Glomerular visceral epithelial cell (primary cell): ENCODE results near the gene MRPL38.
"Not testable (repeated sequence)": the region's sequence is repeated elsewhere in the genome, so short reads cannot be mapped to it uniquely, and the experiment has no call there.

ENCODE experiments used
- DNase-seq: peaks from one replicate; pipeline ENCODE4 v3.0.0-alpha.2; 2016; ENCODE audit errors: extremely low spot score

Gene MRPL38

DNA sequence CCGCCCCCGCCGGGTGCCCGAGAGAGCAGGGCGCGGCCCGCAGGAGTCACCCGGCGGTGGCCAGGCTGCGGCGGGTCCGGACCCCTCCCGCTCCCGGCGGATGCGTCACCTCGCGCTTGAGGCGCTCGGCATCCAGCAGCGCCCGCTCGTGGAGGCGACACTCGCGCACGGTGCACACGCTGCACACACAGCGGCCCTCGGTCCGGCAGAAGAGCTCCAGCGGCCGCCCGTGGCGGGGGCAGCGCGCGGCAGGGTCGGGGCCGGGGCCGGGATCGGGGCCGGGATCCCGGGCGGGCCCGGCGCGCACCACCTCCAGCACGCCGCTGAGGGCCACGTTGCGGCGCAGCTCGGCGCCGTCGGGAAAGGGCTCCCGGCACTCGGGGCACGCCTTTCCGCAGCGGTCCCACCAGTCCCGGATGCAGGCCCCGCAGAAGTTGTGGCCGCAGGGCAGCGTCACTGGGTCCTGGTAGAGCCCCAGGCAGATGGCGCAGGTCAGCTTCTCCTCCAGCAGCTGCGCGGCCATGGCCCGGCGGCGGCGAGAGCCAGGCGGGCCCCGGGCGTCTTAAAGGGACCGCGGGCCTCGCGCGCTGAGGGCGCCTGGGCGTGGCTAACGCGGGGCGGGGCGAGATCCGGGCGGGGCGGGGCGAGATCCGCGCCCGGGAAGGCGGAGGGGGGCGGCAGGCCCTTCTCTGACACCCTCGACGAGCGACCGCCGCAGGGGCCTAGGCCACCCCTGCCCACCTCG is 8.1 kb downstream of the MRPL38 start, which contains the start of gene TRIM65:
TRIM65 (minus strand) TSS at position 537 of the 745 bp plus-strand sequence; CDS start at position 523, 14 bp downstream.
- DNase-seq, result peak; percentile 78

GRCh38 chr17:75895370-75896155 is 9.1 kb downstream of the MRPL38 start:
- DNase-seq, result no peak

DNA sequence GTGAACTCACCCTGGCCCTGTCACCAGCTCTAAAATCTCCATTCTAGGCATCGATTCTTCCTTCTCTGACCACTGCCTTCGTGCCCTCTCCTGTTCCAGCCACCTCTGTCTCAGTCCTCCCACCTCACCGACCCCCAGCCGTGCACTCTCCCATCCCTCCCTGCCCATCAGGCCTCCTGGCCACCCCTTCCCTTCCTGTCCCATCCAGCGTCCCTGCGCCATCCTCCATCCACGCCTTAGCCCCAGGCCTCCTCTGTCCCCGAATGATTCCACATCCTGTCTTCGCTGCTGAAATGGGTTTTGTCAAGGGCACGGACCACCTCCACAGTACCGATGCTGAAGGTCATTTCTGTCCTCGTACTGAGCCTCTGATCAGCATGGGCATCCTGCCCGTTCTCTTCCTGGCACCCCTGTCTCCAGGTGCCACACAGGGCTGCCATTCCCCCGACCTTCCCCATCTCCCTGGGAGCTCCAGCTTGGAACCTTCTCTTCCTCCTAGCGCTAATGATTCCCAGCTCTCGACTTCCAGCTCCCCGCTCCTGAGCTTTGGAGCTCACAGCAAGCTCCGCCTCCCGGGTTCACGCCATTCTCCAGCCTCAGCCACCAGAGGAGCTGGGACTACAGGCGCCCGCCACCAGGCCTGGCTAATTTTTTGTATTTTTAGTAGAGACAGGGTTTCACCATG is 10.5 kb downstream of the MRPL38 start:
- no peak for DNase-seq

DNA sequence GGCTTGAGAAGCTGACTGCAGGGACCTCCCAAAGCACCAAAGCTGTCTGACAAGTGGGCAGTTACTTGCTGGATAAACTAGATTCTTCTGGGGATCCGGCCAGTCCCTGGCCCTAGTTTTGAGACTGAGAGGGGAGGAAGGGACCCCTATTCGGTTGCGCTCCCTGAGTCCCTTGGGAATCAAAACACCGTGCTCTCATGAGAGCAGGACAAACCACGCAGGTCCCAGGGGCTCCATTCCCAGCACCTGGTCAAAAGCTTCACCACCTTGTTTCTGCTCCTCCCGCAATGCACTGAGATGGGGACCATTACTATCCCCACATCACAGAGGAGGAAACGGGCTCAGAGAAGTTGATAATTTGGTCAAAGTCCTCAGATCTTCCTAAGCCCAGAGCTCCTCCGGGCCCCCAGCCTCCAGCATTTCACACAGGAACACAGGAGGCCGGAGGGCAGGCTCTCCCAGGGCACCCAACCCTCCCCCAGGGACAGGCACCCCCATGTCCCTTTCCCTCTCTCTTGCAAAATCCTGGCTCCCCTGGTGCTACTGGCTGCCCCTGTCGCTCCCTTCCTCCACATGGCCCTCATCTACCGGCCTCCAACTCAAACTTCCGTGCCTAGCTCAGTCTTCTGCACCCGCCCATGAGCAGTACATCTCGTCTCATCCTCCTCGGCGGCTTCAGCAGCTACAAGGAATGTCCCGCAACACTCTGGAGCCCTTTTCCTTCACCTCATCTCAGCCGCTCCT is 11.2 kb downstream of the MRPL38 start:
- DNase-seq, result no peak

DNA sequence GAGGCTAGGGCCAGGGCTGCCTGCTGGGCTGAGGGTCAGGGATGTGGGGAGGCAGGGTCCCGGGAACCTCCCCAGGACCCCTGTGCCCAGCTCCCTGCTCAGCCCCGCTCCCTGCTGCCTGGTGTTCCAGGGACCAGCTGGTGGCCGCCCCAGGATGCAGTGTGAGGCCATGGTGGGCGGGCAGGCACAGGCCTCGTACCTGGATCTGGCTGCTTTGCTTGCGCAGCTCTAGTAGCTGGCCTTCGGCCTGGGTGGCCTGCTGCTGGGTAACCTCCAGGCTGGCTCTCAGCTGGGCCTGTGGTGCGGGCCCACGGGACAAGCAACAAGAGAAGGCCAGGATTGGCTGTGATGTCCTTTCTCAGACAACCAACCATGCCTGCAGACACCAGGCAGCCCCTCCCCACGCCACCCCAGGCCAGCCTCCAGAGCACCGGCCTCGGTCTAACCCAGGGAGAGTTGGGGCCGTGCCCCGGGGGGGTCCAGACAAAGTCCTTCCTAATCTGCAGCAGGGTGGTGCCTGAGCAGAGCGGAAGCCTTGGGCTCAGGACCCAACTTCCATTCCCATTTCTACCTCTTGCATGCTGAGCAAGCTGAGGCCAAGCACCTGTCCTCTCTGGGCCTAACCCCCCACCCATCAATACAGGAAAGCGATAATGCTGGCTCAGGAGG is 12.0 kb downstream of the MRPL38 start:
- DNase-seq, result no peak

DNA sequence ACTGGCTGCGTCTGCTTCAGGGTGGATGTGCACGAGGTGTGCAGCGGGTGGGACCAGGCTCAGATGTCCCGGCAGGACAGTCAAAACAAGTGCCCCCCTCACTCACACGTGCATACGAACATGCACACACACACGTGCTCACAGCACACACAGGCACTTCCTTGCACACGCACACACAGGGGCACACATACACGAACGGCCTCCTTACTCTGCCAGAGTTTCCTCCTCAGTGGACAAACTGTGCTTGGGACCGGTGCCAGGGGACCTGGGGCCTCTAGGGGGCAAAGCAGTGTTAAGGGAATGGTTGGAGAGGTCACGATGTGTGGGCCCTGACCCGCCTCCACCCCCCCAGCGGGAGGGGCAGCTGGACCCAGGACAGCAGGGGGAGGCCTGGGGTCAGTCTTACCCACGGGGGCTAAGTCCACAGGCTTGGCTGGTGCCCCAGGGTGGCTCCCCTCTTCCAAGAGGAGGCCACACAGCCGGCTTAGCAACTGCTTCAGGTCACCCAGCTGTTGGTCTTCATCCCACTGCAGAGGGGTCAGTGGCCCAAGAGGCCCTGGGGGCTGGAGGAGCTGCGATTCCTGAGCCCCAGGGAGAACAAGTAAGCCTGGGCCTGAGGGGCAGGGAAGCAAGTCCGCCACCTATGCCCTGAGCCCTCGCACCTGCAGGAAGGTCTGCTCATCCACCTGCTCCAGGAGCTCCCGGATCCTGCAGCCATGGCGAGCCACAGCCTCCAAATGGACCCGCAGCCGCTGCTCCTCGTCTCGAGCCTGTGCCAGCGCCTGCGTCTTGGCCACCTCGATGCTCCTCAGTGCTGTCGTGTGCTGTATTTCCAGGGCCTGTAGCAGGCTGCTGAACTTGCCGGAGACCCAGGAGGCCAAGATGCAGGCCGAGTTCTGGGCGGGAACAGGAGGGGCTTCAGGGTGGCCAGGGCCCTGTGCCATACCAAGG is 12.8 kb downstream of the MRPL38 start:
- no peak for DNase-seq

DNA sequence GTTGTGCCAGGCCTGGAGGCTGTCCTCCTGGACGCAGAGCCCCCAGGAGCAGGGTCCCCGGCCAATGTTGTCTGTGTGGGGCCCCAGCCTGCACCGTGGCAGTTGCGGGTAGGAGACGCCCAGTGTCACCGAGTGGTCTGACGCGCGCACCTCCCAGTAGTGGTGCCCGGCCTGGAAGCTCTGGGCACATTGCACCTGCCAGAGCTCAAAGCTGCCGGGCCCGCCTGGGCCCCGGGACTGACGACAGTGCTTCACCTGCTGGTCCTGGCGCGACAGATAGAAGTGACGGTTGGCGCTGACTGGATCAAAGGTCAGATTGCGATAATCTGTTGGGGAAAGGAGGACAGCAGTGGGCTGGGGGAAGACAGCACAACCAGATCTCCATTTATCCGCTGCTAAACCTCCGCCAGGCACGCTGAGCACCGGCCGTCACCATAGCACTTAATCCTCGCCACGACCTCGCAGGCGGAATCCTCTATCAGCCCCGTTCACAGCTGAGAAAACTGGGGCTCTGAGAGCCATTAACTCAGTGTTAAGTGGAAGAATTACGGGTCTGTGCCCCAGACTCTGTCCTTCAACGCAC is 13.6 kb downstream of the MRPL38 start:
- no peak for DNase-seq

DNA sequence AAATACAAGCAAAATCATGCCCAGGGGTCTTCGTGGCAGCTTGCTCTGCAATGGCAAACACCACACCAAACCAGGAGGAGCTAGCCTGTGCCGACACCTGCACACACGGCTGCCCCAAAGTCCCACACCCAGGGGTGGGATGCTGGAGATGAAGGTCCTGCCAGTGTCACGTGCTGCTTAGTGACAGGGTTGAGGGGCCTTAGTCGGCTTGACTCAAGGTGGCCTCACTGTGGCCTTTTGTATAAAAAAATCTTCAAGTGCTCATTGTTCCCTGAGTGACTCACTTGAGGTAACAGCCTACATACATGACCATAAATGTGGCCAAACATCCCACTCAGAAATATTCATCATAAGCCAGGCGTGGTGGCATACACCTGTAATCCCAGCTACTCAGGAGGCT is 15.2 kb downstream of the MRPL38 start:
- no peak for DNase-seq

DNA sequence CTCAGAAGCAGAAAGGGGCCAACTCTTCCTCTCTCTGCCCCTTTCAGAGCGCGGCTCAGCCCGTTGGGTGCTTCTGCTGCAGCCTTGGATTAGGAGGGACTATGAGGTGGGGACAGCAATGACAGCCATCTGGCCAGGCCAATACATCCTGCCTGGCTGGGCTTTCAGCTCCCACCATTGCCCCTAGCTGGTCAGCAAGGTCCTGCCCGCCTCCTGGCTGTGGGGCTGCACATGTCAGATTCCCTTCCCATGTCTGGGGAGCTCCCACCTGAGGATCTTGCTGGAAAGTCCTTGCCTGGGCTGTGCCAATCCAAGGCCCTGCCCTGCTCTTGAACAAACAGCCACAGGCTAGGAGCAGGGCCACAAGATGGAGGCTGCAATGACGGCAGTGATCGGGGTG is 16.2 kb downstream of the MRPL38 start:
- DNase-seq, result no peak

DNA sequence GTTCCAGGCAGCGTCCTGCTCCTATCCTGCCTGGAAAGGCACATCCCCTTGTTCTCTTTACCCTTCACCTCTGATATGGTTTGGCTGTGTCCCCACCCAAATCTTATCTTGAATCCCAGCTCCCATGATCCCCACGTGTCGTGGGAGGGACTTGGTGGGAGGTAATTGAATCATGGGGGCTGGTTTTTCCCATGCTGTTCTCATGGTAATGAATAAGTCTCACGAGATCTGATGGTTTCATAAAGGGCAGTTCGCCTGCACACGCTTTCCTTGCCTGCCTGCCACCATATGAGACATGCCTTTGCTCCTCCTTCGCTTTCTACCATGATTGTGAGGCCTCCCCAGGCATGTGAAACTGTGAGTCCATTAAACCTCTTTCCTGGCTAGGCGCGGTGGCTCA is 18.8 kb downstream of the MRPL38 start:
- not testable (repeated sequence) for DNase-seq

DNA sequence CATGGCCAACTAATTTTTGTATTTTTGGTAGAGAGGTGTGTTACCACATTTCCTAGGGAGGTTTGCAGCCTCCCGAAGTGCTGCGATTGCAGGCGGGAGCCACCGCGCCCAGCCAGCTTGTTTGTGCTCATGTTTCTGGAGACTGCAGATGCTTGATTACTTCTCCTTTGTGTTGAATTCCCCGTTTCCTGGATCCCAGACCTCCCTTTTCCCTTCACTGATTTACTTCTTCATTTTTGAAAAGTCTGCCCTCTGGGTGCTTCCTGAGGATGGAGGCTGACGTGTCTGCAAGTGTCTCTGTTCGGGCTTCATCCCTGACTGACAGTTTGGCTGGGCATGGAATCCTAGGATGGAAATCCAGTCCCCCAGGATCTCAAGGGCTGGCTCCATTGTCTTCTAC is 19.3 kb downstream of the MRPL38 start:
- no peak for DNase-seq

- DNase-seq, result no peak
These were observed 22.8 kb downstream of the MRPL38 start for GRCh38 chr17:75881678-75882454.

DNA sequence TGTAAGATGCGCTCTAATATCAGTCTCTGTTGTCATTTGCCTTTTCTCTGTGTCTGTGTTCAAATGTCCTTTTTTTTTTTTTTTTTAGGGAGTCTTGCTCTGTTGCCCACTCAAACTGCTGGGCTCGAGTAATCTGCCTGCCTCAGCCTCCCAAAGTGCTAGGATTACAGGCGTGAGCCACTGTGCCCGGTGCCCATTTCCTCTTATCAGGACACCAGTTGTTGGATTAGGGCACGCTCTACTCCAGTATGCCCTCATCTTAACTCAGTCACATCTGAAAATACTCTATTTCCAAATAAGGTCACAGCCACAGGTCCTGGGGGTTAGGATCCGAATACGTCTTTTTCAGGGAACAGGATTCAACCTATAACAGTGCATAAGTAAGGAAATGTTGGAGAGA is 24.4 kb downstream of the MRPL38 start:
- DNase-seq, result no peak

DNA sequence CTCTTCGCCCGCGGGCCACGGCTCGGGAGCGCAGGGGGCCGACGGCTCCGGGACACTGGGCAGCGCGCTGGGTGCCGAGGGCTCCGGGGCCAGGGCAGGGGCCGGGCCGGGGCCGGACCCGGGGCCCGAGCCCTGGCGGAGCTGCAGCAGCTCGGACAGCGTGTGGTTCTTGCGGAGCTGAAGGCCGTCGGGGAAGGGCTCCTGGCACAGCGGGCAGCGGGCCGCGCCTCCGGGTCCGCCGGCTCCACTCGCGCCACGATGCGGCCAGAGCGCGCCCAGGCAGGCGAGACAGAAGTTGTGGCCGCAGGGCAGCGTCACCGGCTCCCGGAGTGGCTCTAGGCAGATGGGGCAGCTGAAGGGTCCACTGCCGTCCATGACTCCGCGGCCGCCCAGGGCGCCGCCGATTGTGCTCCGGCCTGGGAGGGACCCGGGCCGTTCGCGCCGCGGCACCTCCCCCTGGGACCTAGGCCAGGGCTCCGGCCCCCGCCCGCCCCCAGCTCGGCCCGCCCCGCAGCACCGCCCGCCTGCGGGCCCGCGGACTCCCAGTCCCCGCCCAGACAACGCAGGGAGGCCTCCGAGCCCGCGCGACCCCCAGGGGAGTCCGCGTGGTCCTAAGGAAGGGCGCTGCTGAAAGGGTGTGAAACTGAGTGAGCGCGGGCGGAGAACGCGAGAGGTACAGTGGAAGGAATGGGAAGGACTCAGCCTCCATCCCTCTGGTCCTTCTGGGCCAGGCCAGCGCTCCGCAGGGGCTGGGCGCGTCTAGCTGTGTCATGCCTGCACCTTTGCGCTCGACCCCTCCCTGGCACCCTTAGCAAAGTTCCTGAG is 26.3 kb downstream of the MRPL38 start, which contains the start of gene TRIM47:
TRIM47 (minus strand) TSS at position 408 of the 825 bp plus-strand sequence; CDS start at position 375, 33 bp downstream.
- peak; percentile 66 for DNase-seq

GRCh38 chr17:75877752-75878173 is 26.9 kb downstream of the MRPL38 start:
- peak; percentile 73 for DNase-seq

DNA sequence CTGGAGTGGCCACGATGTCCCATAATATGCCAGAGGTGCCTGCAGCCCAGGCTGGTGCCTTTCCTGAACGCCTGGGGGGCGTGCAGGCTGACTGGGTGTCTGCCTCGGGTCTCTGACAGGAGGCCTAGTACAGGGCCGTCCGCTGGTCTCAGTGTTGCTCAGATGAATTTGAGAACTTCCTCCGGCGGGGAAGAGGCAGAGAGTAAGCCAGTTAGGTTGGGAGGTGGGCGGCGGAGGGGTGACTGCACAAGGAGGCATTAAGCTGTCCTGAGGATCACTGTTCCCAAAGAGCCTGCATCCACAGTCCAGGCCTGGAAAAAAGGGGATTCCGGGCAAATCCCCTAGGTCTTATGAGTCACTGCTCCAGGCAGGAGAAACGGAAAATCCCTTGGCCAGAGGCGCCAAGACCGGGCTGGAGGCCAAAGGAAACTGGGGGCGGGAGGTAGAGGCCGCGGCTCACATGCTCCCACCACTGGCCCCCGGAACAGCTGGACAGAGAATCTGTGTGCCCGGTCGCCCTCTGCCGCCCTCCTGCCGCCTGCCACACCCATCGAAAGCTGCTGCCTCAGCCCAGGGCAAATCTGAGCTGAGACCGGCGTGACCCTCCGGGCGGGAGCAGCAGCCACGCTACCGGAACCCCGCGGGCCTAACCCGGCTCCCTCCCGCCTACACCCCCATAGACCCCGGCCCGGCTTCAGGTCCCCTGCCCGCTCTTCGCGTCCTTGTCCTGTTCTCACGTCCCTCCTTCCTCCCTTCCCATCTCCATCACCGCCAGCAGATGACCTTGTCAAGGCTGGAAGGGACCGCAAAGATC is 27.5 kb downstream of the MRPL38 start:
- DNase-seq, result peak; percentile 97
